Endothelial cell of umbilical vein (primary cell): ENCODE results near the gene OLIG3. TPM values are rescaled to one million over a fixed set of nuclear protein-coding genes. Genes with fewer than 3 reads are reported as not detected.

Experiments
- BruUV-seq: library from RNA; stranded (reverse); fragments of 400-500 nt; replicated peaks from 2 replicates; lab custom pipeline; 2021; lab: Mats Ljungman, UMichigan
- CTCF ChIA-PET: fragments of 300-600, 350-600 bp; sonication (Branson Sonifier 250); formaldehyde crosslinking; loops from one replicate; lab custom pipeline; 2021; ENCODE audit warnings: antibody characterized with exemption, inconsistent platforms; lab: Charles Lee
- POLR2A ChIA-PET: fragments of 300-600, 350-600 bp; sonication (Branson Sonifier 250); formaldehyde crosslinking; loops from one replicate; lab custom pipeline; 2021; ENCODE audit warnings: antibody characterized with exemption, inconsistent platforms; lab: Charles Lee
- DNase-seq: peaks from one replicate; pipeline ENCODE4 v3.0.0-alpha.2; 2011; ENCODE audit warnings: low read depth, low spot score
- FAIRE-seq: peaks from 2 replicates; lab custom pipeline; 2011; peaks lifted over from hg19 to GRCh38; lab: Jason Lieb, UNC
- H2AFZ ChIP-seq: 2 replicates; pipeline ENCODE4 v1.6.0; 2012; ENCODE audit warnings: low read depth, low read length, control low read depth, inconsistent platforms
- H3K27ac ChIP-seq: 2 replicates; pipeline ENCODE4 v1.5.1; 2011; ENCODE audit warnings: low read depth, mild to moderate bottlenecking, control low read depth, low read length, moderate library complexity; ENCODE audit not compliant: insufficient read depth
- H3K27me3 ChIP-seq, 2 experiments: 2 replicates each; pipeline versions ENCODE4 v1.6.0 to v1.6.1; 2011; ENCODE audit warnings: low read length in 2 of 2, mixed read lengths in 1 of 2; ENCODE audit not compliant: control insufficient read depth in 2 of 2, insufficient read depth in 2 of 2
- H3K36me3 ChIP-seq, 2 experiments: 2 replicates in 1 of 2; 3 replicates in 1 of 2; pipeline ENCODE4 v1.5.1; 2011; ENCODE audit warnings: low read length in 2 of 2, mild to moderate bottlenecking in 1 of 2, moderate library complexity in 1 of 2; ENCODE audit not compliant: control insufficient read depth in 2 of 2, insufficient read depth in 2 of 2; ENCODE audit errors: extremely low read depth in 1 of 2
- H3K4me1 ChIP-seq: 3 replicates; pipeline ENCODE4 v1.5.1; 2011; ENCODE audit warnings: mild to moderate bottlenecking, low read length; ENCODE audit not compliant: control insufficient read depth, insufficient read depth; ENCODE audit errors: extremely low read depth
- H3K4me2 ChIP-seq: 2 replicates; pipeline ENCODE4 v1.6.1; 2011; ENCODE audit warnings: low read length, control low read depth, mixed read lengths; ENCODE audit not compliant: insufficient read depth
- H3K4me3 ChIP-seq, 3 experiments: fragments of 200-600 bp in 1 of 3; sonication (generic), shearing (Covaris generic) in 1 of 3; replicated peaks in 1 of 3; 2 replicates each; pipeline ENCODE4 v1.5.1; 2011 to 2016; ENCODE audit warnings: control low read depth in 3 of 3, low read length in 3 of 3, mild to moderate bottlenecking in 2 of 3, inconsistent platforms in 1 of 3, low read depth in 1 of 3, moderate library complexity in 1 of 3; ENCODE audit not compliant: insufficient read depth in 1 of 3
- H3K79me2 ChIP-seq: 2 replicates; pipeline ENCODE4 v1.6.0; 2012; ENCODE audit warnings: low read length, inconsistent platforms; ENCODE audit not compliant: control insufficient read depth, insufficient read depth
- H3K9ac ChIP-seq: replicated peaks from 2 replicates; pipeline ENCODE3; 2011; ENCODE audit warnings: low read length, control low read depth; ENCODE audit not compliant: insufficient read depth; ENCODE audit errors: extremely low read depth
- H3K9me1 ChIP-seq: replicated peaks from 3 replicates; pipeline ENCODE4 v1.6.0; 2011; ENCODE audit warnings: mild to moderate bottlenecking, low read length; ENCODE audit not compliant: control insufficient read depth, insufficient read depth; ENCODE audit errors: extremely low read depth
- H3K9me3 ChIP-seq: replicated peaks from 2 replicates; pipeline ENCODE4 v1.5.1; 2012; ENCODE audit warnings: low read length, inconsistent platforms; ENCODE audit not compliant: control insufficient read depth, insufficient read depth
- H4K20me1 ChIP-seq: replicated peaks from 2 replicates; pipeline ENCODE3; 2011; ENCODE audit warnings: mild to moderate bottlenecking, low read length; ENCODE audit not compliant: control insufficient read depth, insufficient read depth; ENCODE audit errors: extremely low read depth
- CTCF ChIP-seq, 2 donors: IDR thresholded peaks; 1 replicate in 1 of 2; 2 replicates in 1 of 2; pipeline ENCODE4 v1.5.1; 2011; ENCODE audit warnings: low read length in 2 of 2, mild to moderate bottlenecking in 2 of 2, moderate library complexity in 2 of 2, control low read depth in 1 of 2, inconsistent platforms in 1 of 2, low read depth in 1 of 2; ENCODE audit not compliant: insufficient read depth in 1 of 2; ENCODE audit errors: extremely low read depth in 1 of 2
- EZH2 ChIP-seq: IDR thresholded peaks from 2 replicates; pipeline ENCODE4 v1.6.1; 2012; ENCODE audit warnings: borderline replicate concordance, low read depth, mild to moderate bottlenecking, moderate library complexity, low read length, inconsistent platforms; ENCODE audit not compliant: severe bottlenecking
- FOS ChIP-seq: IDR thresholded peaks from 2 replicates; pipeline ENCODE4 v1.6.1; 2011; ENCODE audit warnings: mild to moderate bottlenecking, low read length, moderate library complexity, borderline replicate concordance; ENCODE audit not compliant: insufficient read depth
- GATA2 ChIP-seq: IDR thresholded peaks from 2 replicates; pipeline ENCODE4 v1.7.0; 2011; ENCODE audit warnings: low read depth, mild to moderate bottlenecking, moderate library complexity, mixed read lengths, low read length; ENCODE audit not compliant: insufficient read length, insufficient read depth
- JUN ChIP-seq: IDR thresholded peaks from 2 replicates; pipeline ENCODE4 v1.6.1; 2011; ENCODE audit warnings: borderline replicate concordance, low read depth; ENCODE audit not compliant: insufficient read length, insufficient read depth
- MAX ChIP-seq: IDR thresholded peaks from 2 replicates; pipeline ENCODE4 v1.6.1; 2011; ENCODE audit not compliant: insufficient read depth, insufficient read length
- MYC ChIP-seq: IDR thresholded peaks from one replicate; pipeline ENCODE4 v1.6.1; 2011; ENCODE audit warnings: mild to moderate bottlenecking, low read depth, low read length
- POLR2A ChIP-seq: IDR thresholded peaks from 2 replicates; pipeline ENCODE4 v1.6.1; 2012; ENCODE audit warnings: low read depth, mild to moderate bottlenecking, control low read depth, low read length
- POLR2AphosphoS5 ChIP-seq: IDR thresholded peaks from 2 replicates; pipeline ENCODE4 v1.6.1; 2012; ENCODE audit warnings: low read depth, mild to moderate bottlenecking, control low read depth, low read length, moderate library complexity; ENCODE audit not compliant: insufficient read depth
- dilution Hi-C: fragments of 300-500 bp; cut with MboI; formaldehyde crosslinking; loops from one replicate; pipeline ENCODE4 v1.15.0; 2019; ENCODE audit warnings: low sequenced_read_pairs; ENCODE audit not compliant: extremely low pct_ligation_motif_present
- intact Hi-C: fragments of 100-400 bp; cut with micrococcal nuclease; formaldehyde crosslinking; loops from one replicate; pipeline ENCODE4 v1.10.0; 2022
- polyA plus RNA-seq, 4 experiments: library from polyadenylated mRNA; depleted of rRNA in 3 of 4; stranded (reverse) in 3 of 4; unstranded in 1 of 4; fragments of >200 nt; gene quantifications; 2 replicates each; pipeline versions ENCODE4 v1.2.1 to v1.2.3, GENCODE V29; 2011 to 2012; ENCODE audit warnings: missing spikeins in 1 of 4
- total RNA-seq: library from RNA; stranded (reverse); gene quantifications from 2 replicates; pipeline ENCODE4 v1.2.3, GENCODE V29; 2021

The OLIG3 gene
- total and polyA plus RNA-seq, 2 donors (not counting 3 experiments of a cell fraction or from before 2014, with no cell fraction given) = not detected

- Histone ChIP-seq H3K79me2 (no peaks in the 10 kb centered on the region), H3K4me1 (no peaks in the 10 kb centered on the region), H2AFZ (no peak overlapping the region), H3K9me1 (no peaks in the 10 kb centered on the region), H3K27ac (no peak overlapping the region), H3K27me3 (no peaks in the 10 kb centered on the region), H3K4me2 (no peak overlapping the region), H4K20me1 (no peaks in the 10 kb centered on the region), H3K9me3 (no peaks in the 10 kb centered on the region), H3K36me3 (no peaks in the 10 kb centered on the region), H3K9ac (no peak overlapping the region), H3K4me3 (no peak overlapping the region)
- dilution Hi-C loops (no loop called here), intact Hi-C loops (no loop called here)
- DNase-seq (no peak), FAIRE-seq (no peak)
- ChIA-PET POLR2A (no interaction called here), CTCF (no interaction called here)
- no TSS peak for BruUV-seq
- TF ChIP-seq MAX = no peak
- TF ChIP-seq JUN = no peak
- TF ChIP-seq POLR2A = no peak
Measured at GRCh38 chr6:137542713-137543112, 48.5 kb upstream of the OLIG3 start.

GRCh38 chr6:137541534-137542063 is 47.4 kb upstream of the OLIG3 start:
- Histone ChIP-seq H3K4me2 (no peak overlapping the region), H3K4me1 (no peaks in the 10 kb centered on the region), H3K4me3 (no peak overlapping the region), H4K20me1 (no peaks in the 10 kb centered on the region), H3K36me3 (no peaks in the 10 kb centered on the region), H3K27me3 (no peaks in the 10 kb centered on the region), H2AFZ (no peak overlapping the region), H3K79me2 (no peaks in the 10 kb centered on the region), H3K9me1 (no peaks in the 10 kb centered on the region), H3K9me3 (no peaks in the 10 kb centered on the region), H3K9ac (no peak overlapping the region), H3K27ac (no peak overlapping the region)
- intact Hi-C loops = no loop called here
- dilution Hi-C loops = no loop called here
- BruUV-seq = no TSS peak
- ChIA-PET POLR2A (no interaction called here), CTCF (no interaction called here)
- DNase-seq (no peak), FAIRE-seq (no peak)
- TF ChIP-seq MYC = no peak
- no peak for TF ChIP-seq MAX
- no peak for TF ChIP-seq GATA2
- TF ChIP-seq POLR2A = no peak
- TF ChIP-seq FOS = no peak
- TF ChIP-seq EZH2 = no peak
- TF ChIP-seq JUN = no peak
- TF ChIP-seq CTCF (IDR thresholded peaks at IDR 0.05; ENCODE audit: extremely low read depth in 1 of 2, insufficient read depth in 1 of 2, low read depth in 1 of 2, low read length in 2 of 2) = no peak
- no peak for TF ChIP-seq POLR2AphosphoS5
